ENCODE data around the gene ANK3. TPM values are rescaled to one million over a fixed set of nuclear protein-coding genes. Genes with fewer than 3 reads are reported as not detected.

Gene ANK3
- total RNA-seq, 2 experiments from 2014 or later, result 60.5 to 61.9 TPM

GRCh38 chr10:60405172-60405571 is 15.5 kb upstream of the ANK3 start:
- Histone ChIP-seq H3K27me3 (ENCODE audit: control insufficient read depth in 1 of 2, insufficient read depth in 2 of 2, low read length in 2 of 2) (no peaks in the 10 kb centered on the region), H3K36me3 (ENCODE audit: insufficient read depth, low read length) (no peaks in the 10 kb centered on the region), H3K9me3 (ENCODE audit: control insufficient read depth in 1 of 2, insufficient read depth in 1 of 2, low read length in 2 of 2) (peaks cover 0 to 3% of the 10 kb centered on the region in 2 experiments), H3K4me1 (ENCODE audit: insufficient read depth, low read length) (no peaks in the 10 kb centered on the region), H3K4me3 (ENCODE audit: low read length) (no peak overlapping the region), H3K27ac (ENCODE audit: low read depth in 1 of 2, low read length in 2 of 2) (no peak overlapping the region)
- no peak for TF ChIP-seq CTCF (IDR thresholded peaks at IDR 0.05)
- ChIA-PET POLR2A (no interaction called here), CTCF (interaction anchor here (0.6 kb wide), 1 partner anchor 1175 kb away, joined by 3 read pairs; no protein-coding TSS in a partner anchor)
- Mint-ChIP-seq H3K27ac (no peak overlapping the region), H3K9me3 (peaks cover 4% of the 10 kb centered on the region), H3K36me3 (ENCODE audit: low read depth) (peaks cover 21% of the 10 kb centered on the region), H3K4me3 (no peak overlapping the region), H3K27me3 (no peaks in the 10 kb centered on the region), H3K4me1 (ENCODE audit: low read depth) (peaks cover 5% of the 10 kb centered on the region)
- no peak for DNase-seq
- intact Hi-C loops (cut with DNase I, micrococcal nuclease), result no loop called here
- ATAC-seq (ENCODE audit: poor library complexity), result no peak

DNA sequence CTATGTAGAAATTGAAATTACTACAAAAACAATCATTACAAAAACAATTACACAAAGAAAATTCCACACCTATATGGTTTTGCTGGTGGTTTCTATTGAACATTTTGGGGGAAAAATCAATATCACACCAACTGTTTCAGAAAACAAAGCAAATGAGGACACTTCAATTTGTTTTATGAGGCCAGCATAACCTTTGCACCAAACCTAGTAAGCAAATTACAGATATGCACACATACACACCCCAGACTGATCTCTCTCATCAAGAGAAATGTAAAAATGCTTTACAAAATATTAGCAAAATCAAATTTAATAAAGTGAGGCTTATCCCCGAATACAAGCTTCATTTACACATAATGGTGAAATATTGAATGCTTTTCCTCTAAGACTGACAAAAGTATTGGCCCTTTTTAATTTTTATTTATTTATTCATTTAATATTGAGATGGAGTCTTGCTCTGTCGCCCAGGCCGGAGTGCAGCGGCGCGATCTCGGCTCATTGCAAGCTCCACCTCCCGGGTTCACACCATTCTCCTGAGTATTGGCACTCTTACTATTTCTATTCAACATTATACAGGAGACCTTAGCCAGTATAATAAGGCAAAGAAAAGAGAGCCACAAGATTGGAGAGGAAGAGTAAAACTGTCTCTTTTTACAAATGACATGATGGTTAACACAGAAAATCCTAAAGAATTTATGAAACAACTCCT is 13.6 kb upstream of the ANK3 start:
- ChIA-PET POLR2A (no interaction called here), CTCF (no interaction called here)
- Histone ChIP-seq H3K27ac (ENCODE audit: low read depth in 1 of 2, low read length in 2 of 2) (no peak overlapping the region), H3K27me3 (ENCODE audit: control insufficient read depth in 1 of 2, insufficient read depth in 2 of 2, low read length in 2 of 2) (no peaks in the 10 kb centered on the region), H3K4me3 (ENCODE audit: low read length) (no peak overlapping the region), H3K4me1 (ENCODE audit: insufficient read depth, low read length) (no peaks in the 10 kb centered on the region), H3K9me3 (ENCODE audit: control insufficient read depth in 1 of 2, insufficient read depth in 1 of 2, low read length in 2 of 2) (peaks cover 0 to 3% of the 10 kb centered on the region in 2 experiments), H3K36me3 (ENCODE audit: insufficient read depth, low read length) (no peaks in the 10 kb centered on the region)
- Mint-ChIP-seq H3K4me3 (no peak overlapping the region), H3K4me1 (ENCODE audit: low read depth) (peaks cover 5% of the 10 kb centered on the region), H3K27me3 (no peaks in the 10 kb centered on the region), H3K9me3 (peaks cover 2% of the 10 kb centered on the region), H3K36me3 (ENCODE audit: low read depth) (peaks cover 16% of the 10 kb centered on the region), H3K27ac (no peak overlapping the region)
- ATAC-seq (ENCODE audit: poor library complexity) (no peak), DNase-seq (no peak)
- no peak for TF ChIP-seq CTCF (IDR thresholded peaks at IDR 0.05)
- intact Hi-C loops (cut with DNase I, micrococcal nuclease), result no loop called here

DNA sequence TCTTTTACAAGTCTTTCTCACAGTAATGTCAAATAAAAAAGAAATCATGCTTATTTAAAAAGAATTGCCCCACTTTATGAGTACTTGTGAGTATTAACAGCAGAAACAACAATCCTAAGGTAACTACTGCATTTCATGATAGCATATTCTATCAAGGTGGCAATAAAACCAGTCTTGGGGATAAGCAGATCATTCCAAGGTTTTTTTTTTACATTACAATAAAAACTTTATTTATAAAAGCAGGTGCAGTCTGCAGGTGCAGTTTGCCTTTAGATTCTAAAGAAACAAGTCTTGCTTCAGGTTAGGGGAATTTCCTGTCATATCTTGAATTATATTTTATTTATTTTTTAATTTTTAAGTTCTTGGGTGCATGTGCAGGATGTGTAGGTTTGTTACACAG is 10.7 kb upstream of the ANK3 start:
- POLR2A ChIA-PET, result no interaction called here
- CTCF ChIA-PET, result no interaction called here

More for the DNA sequence above, 10.7 kb upstream of the ANK3 start:
- H3K9me3 ChIP-seq (ENCODE audit: control insufficient read depth in 1 of 2, insufficient read depth in 1 of 2, low read length in 2 of 2), result peaks cover 0 to 3% of the 10 kb centered on the region in 2 experiments
- H3K4me3 Mint-ChIP-seq, result no peak overlapping the region
- H3K27ac Mint-ChIP-seq, result no peak overlapping the region
- H3K27ac ChIP-seq (ENCODE audit: low read depth in 1 of 2, low read length in 2 of 2), result no peak overlapping the region
- no peaks in the 10 kb centered on the region for H3K27me3 ChIP-seq (ENCODE audit: control insufficient read depth in 1 of 2, insufficient read depth in 2 of 2, low read length in 2 of 2)
- peaks cover 9% of the 10 kb centered on the region for H3K36me3 Mint-ChIP-seq (ENCODE audit: low read depth)
- intact Hi-C loops (cut with DNase I, micrococcal nuclease), result no loop called here
- no peak for TF ChIP-seq CTCF (IDR thresholded peaks at IDR 0.05)
- DNase-seq, result no peak
- H3K9me3 Mint-ChIP-seq, result peaks cover 2% of the 10 kb centered on the region
- H3K27me3 Mint-ChIP-seq, result no peaks in the 10 kb centered on the region
- no peaks in the 10 kb centered on the region for H3K4me1 ChIP-seq (ENCODE audit: insufficient read depth, low read length)
- peaks cover 31% of the 10 kb centered on the region for H3K4me1 Mint-ChIP-seq (ENCODE audit: low read depth)
- no peaks in the 10 kb centered on the region for H3K36me3 ChIP-seq (ENCODE audit: insufficient read depth, low read length)
- no peak for ATAC-seq (ENCODE audit: poor library complexity)
- no peak overlapping the region for H3K4me3 ChIP-seq (ENCODE audit: low read length)
